Neural cell (in vitro differentiated cells): ENCODE results near the gene CYB5R2.

ENCODE experiments used
- CTCF ChIP-seq: fragments of 450-650 bp; IDR thresholded peaks from 2 replicates; pipeline ENCODE4 v1.5.1; 2014; ENCODE audit warnings: antibody characterized with exemption, mild to moderate bottlenecking, moderate library complexity; ENCODE audit not compliant: poor library complexity, severe bottlenecking
- EZH2 ChIP-seq: fragments of 200-600, 300-800 bp; shearing (Covaris generic), sonication (generic); IDR thresholded peaks from 2 replicates; pipeline ENCODE4 v1.6.1; 2014; ENCODE audit warnings: antibody characterized with exemption, low read length, borderline replicate concordance, mild to moderate bottlenecking; ENCODE audit not compliant: insufficient read depth, poor library complexity, severe bottlenecking
- POLR2AphosphoS5 ChIP-seq: IDR thresholded peaks from 2 replicates; pipeline ENCODE4 v1.6.1; 2012

- TF ChIP-seq EZH2 (no peak), POLR2AphosphoS5 (no peak), CTCF (no peak)
Measured at GRCh38 chr11:7619322-7619721, 54.0 kb downstream of the CYB5R2 start.
